Suppressor macrophage treated with lipopolysaccharide for 1 hour (primary cell): ENCODE measurements around the gene KIF9.
"Not testable (repeated sequence)": the region's sequence is repeated elsewhere in the genome, so short reads cannot be mapped to it uniquely, and the experiment has no call there.

Experiments used
- DNase-seq, 3 donors: peaks; one replicate each; pipeline ENCODE4 v3.0.0-alpha.2; 2020 to 2022

KIF9 gene

DNA sequence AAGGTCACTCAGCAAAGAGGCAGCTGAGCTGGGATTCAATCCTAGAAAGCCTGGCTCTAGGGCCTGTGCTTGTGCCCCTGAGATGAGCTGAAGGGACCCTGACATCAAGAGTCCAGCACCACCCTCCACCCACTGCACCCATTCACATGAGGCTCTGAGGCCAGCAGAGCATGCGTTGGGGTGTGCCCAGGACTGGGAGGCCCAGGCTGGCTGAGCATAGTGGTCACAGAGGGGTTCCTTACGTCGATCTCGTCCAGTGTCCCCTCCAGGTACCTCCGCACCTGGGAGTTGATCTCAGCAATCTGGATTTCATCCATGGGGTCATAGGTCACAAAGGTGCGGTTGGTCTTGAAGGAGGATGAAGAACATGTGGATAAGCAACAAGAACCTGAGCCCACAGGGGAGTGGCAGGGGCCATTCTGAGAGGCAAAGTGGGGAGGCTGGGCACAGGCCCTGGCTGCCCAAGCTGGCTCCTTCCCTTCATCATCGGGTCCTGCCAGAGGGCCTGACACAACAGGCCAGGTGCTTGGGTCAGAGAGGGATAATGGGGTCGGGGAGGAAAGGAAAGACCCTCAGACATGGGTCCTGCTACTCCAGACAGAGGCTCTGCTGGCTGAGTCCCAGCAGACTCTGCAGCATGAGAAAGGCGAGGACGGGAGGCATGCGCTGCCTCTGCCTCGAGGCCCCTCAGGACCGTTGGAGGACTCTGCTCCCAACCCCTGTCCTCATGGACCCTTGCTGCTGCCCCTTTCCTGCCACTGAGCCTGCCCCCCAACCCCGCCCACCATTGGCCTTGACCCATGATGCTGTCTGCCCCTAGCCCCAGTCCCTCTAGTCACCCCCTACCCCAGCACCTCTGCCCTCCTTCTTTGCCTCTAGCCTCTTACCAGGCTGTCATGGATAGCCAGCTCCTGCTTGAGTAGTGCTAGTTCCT is 35.2 kb downstream of the KIF9 start:
- no peak for DNase-seq

GRCh38 chr3:47245271-47245670 is 37.3 kb downstream of the KIF9 start:
- no peak for DNase-seq

GRCh38 chr3:47244531-47245100 is 38.0 kb downstream of the KIF9 start:
- no peak for DNase-seq

DNA sequence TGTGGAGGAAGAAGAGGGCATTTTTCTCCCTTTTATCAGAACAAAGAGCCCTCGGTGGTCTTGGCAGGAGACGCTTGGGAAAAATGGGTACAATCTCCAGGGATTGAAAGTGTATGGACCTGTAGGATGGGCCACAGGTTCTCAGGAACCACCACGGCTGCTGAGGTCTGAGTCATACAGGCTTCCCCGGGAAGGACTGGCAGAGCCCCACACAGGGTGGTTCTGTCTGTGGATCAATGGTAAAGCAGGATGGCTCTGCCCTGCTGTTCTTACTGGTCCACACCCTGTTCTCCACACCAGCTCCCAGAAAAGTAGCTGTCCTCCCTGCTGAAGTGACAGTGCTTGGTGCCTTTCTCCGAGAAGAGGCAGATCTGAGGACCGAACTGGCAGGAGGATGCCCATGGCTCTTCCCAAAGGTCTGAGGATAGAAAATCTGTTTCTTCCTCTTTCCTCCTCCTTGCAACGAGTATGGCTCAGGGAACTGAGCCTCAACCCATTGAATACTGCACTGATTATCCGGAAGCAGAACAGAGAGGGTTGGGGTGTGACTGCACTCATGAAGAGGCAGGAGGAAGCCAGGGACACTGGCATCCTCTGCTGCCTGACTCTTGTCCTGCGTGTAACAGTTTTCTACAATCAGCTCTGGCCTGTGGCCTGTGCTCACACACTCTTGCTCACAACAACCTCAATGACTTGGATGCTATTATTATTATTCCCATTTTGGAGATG is 39.0 kb downstream of the KIF9 start:
- DNase-seq = no peak

- DNase-seq = no peak
Measured at GRCh38 chr3:47239929-47240328, 42.7 kb downstream of the KIF9 start.

- no peak for DNase-seq
Measured at GRCh38 chr3:47238017-47238416, 44.6 kb downstream of the KIF9 start.

DNA sequence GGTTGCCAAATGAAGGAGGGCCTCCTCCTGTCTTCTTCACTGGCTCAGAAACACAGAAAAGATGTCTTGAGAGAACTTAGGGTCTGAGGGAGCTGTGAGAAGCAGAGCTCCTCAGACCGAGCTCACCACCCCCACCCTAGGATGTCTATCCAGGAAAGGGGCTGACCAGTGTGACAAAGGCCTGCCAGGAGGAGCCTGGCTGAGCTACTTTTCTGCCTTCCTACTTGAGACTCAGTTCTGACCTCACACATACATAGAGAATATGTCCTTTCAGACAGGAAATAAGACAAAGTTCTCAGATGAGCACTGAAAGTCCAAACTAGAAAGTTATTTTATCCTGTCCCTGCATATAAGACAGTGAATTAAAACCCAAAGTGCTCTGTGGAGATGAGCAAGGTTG is 54.5 kb downstream of the KIF9 start:
- DNase-seq = peak; percentile 6 to 29 (median 20)

GRCh38 chr3:47227678-47228077 is 54.9 kb downstream of the KIF9 start:
- DNase-seq = peak; percentile 75 to 78 (median 77)

GRCh38 chr3:47225310-47225906 is 57.2 kb downstream of the KIF9 start:
- peak; percentile 52 to 69 (median 68) for DNase-seq

- no peak for DNase-seq
Measured at GRCh38 chr3:47223755-47224154, 58.8 kb downstream of the KIF9 start.

GRCh38 chr3:47221798-47222197 is 60.8 kb downstream of the KIF9 start:
- DNase-seq = no peak

GRCh38 chr3:47210863-47211405 is 71.7 kb downstream of the KIF9 start:
- DNase-seq = no peak

DNA sequence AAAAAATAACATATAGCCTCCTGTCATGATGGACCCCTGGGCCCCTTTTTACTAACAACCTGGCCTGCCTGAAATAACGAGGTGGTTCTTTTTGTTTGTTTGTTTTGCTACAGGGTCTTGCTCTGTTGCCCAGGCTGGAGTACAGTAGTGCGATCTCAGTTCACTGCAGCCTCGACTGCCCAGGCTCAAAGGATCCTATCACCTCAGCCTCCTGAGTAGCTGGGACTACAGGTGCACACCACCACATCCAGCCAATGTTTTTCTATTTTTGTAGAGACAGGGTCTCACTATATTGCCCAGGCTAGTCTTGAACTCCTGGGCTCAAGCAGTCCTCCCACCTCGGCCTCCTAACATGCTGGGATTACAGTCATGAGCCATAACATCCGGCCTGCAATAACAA is 76.6 kb downstream of the KIF9 start:
- DNase-seq = not testable (repeated sequence)

- no peak for DNase-seq
Measured at GRCh38 chr3:47204875-47205274, 77.7 kb downstream of the KIF9 start.

GRCh38 chr3:47202542-47202941 is 80.1 kb downstream of the KIF9 start:
- no peak for DNase-seq

DNA sequence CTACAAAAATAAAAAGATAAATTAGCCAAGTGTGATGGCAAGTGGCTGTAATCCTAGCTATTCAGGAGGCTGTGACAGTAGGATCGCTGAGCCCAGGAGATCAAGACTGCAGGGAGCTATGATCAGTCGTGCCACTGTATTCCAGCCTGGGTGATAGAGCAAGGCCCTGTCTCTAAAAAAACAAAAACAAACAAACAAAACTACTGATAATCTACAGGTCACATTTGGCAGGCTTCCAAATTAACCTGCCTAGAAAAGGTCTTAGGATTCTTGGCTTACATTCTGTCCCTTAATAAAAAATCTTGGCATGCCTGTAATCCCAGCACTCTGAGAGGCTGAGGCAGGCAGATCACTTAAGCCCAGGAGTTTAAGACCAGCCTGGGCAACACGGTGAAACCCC is 85.3 kb downstream of the KIF9 start:
- DNase-seq = no peak

- DNase-seq = no peak
Measured at GRCh38 chr3:47194994-47195393, 87.6 kb downstream of the KIF9 start.

GRCh38 chr3:47193871-47194859 is 88.4 kb downstream of the KIF9 start:
- peak in 1 of 3 donors; percentile 3 for DNase-seq

DNA sequence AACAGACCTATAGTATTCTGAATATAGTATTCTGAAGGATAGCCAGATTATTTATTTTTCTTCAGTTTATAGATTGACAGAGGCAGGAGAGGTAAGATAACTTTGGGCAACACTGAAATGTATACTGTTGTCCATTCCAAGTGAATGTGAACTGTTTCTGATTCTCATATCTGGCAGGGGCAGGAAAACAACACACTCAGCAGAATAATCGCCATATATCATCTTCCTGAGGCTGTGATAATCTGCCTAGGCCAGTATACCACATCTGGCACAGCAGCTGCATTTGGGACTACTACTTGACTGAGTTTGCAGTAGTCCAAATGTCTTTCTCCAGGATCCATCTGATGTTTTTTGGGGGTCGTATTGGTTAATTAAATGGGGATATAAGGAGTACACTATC is 96.3 kb downstream of the KIF9 start:
- DNase-seq = no peak

- DNase-seq = not testable (repeated sequence)
Measured at GRCh38 chr3:47181685-47182084, 100.9 kb downstream of the KIF9 start.

DNA sequence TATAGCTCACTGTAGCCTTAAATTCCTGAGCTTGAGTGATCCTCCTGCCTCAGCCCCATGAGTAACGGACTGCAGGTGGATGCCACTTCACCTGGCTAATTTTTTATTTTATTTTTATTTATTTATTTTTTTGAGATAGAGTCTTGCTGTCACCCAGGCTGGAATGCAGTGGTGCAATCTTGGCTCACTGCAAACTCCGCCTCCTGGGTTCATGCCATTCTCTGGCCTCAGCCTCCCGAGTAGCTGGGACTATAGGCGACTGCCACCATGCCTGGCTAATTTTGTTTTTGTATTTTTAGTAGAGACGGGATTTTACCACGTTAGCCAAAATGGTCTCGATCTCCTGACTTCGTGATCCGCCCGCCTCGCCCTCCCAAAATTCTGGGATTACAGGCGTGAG is 102.6 kb downstream of the KIF9 start:
- DNase-seq = not testable (repeated sequence)
